GM18870 (cell line): Measurements from ENCODE around the gene GRIK2.
"Not testable (repeated sequence)": the region's sequence is repeated elsewhere in the genome, so short reads cannot be mapped to it uniquely, and the experiment has no call there.

ENCODE experiments used
- ATAC-seq: cut with Tn5 transposase; IDR thresholded peaks from one replicate; pipeline ENCODE4 v1.9.1; 2021; ENCODE audit warnings: moderate library complexity; ENCODE audit not compliant: unreplicated experiment

Gene GRIK2

GRCh38 chr6:101613556-101613955, 220.0 kb downstream of the GRIK2 start:
- no peak for ATAC-seq

- peak; percentile 49 for ATAC-seq
These were observed 221.3 kb downstream of the GRIK2 start for GRCh38 chr6:101614774-101615173.

- no peak for ATAC-seq
These were observed 232.8 kb downstream of the GRIK2 start for GRCh38 chr6:101626269-101626668.

- no peak for ATAC-seq
These were observed 237.4 kb downstream of the GRIK2 start for GRCh38 chr6:101630941-101631340.

GRCh38 chr6:101633081-101633480, 239.6 kb downstream of the GRIK2 start:
- ATAC-seq: no peak

GRCh38 chr6:101638865-101639264, 245.4 kb downstream of the GRIK2 start:
- not testable (repeated sequence) for ATAC-seq

GRCh38 chr6:101640131-101640530, 246.6 kb downstream of the GRIK2 start:
- ATAC-seq: no peak

GRCh38 chr6:101645770-101646169, 252.3 kb downstream of the GRIK2 start:
- no peak for ATAC-seq

- ATAC-seq: no peak
These were observed 257.0 kb downstream of the GRIK2 start for GRCh38 chr6:101650402-101651100.

GRCh38 chr6:101652079-101652478, 258.6 kb downstream of the GRIK2 start:
- no peak for ATAC-seq

GRCh38 chr6:101655109-101655508, 261.6 kb downstream of the GRIK2 start:
- ATAC-seq: no peak

- peak; percentile 98 for ATAC-seq
These were observed 268.8 kb downstream of the GRIK2 start for GRCh38 chr6:101662111-101662897.

- no peak for ATAC-seq
These were observed 269.6 kb downstream of the GRIK2 start for GRCh38 chr6:101663100-101663499.

GRCh38 chr6:101666256-101666655, 272.7 kb downstream of the GRIK2 start:
- no peak for ATAC-seq

- ATAC-seq: no peak
These were observed 275.1 kb downstream of the GRIK2 start for GRCh38 chr6:101668496-101669030.

GRCh38 chr6:101676187-101676586, 282.7 kb downstream of the GRIK2 start:
- no peak for ATAC-seq

- no peak for ATAC-seq
These were observed 289.4 kb downstream of the GRIK2 start for GRCh38 chr6:101682937-101683336.

- no peak for ATAC-seq
These were observed 290.4 kb downstream of the GRIK2 start for GRCh38 chr6:101683884-101684283.

- ATAC-seq: no peak
These were observed 293.1 kb downstream of the GRIK2 start for GRCh38 chr6:101686653-101687052.

GRCh38 chr6:101689156-101689555, 295.6 kb downstream of the GRIK2 start:
- no peak for ATAC-seq

GRCh38 chr6:101689695-101690094, 296.2 kb downstream of the GRIK2 start:
- ATAC-seq: no peak

- no peak for ATAC-seq
These were observed 307.1 kb downstream of the GRIK2 start for GRCh38 chr6:101700655-101701054.
